Lower leg skin (tissue), 3 donors: ENCODE data around the gene GSTM2.

ENCODE experiments used
- CTCF ChIP-seq, 3 donors: fragments of 450-650 bp; IDR thresholded peaks; one replicate each; pipeline ENCODE4 v1.5.1; 2016; ENCODE audit warnings: antibody characterized with exemption in 3 of 3, mild to moderate bottlenecking in 3 of 3, moderate library complexity in 2 of 3
- POLR2A ChIP-seq, 2 donors: fragments of 450-650 bp; IDR thresholded peaks; one replicate each; pipeline ENCODE4 v1.6.1; 2016 to 2017; ENCODE audit warnings: antibody characterized with exemption in 2 of 2, mild to moderate bottlenecking in 1 of 2, moderate library complexity in 1 of 2

GRCh38 chr1:109705411-109705810, 37.6 kb downstream of the GSTM2 start:
- no peak for TF ChIP-seq POLR2A (IDR thresholded peaks at IDR 0.05)
- TF ChIP-seq CTCF (IDR thresholded peaks at IDR 0.05), result no peak
